GM12801 (cell line): ENCODE data around the gene ISLR.

Experiments
- CTCF ChIP-seq: IDR thresholded peaks from one replicate; pipeline ENCODE4 v1.5.1; 2011; ENCODE audit warnings: control low read depth; ENCODE audit not compliant: insufficient read length; ENCODE audit errors: extremely low read depth

ISLR gene

GRCh38 chr15:74209560-74209958 lies 36.0 kb downstream of the ISLR start:
- TF ChIP-seq CTCF = no peak

- TF ChIP-seq CTCF = no peak
These were observed 36.6 kb downstream of the ISLR start for GRCh38 chr15:74209997-74210671.

- no peak for TF ChIP-seq CTCF
These were observed 37.2 kb downstream of the ISLR start for GRCh38 chr15:74210729-74211128.

DNA sequence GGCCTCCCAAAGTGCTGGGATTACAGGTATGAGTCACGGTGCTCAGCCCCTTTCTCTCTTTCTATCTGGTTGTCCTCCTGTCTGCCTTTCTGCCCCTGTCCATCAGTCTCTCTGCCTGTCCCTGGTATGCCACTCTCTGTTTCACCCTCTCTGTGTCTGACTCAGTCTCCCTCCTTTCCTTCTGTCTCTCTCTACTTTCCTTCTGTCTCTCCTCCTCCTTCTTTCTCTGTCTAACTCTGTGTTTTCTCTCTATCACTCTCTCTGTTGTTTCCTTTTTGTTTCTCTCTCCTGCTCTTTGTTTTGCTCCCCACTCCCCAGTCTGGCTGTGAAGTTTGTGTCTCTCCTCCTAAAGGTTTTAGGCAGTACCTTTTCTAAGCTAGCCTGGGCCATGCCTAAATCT lies 38.1 kb downstream of the ISLR start:
- no peak for TF ChIP-seq CTCF

GRCh38 chr15:74212494-74212893 lies 39.0 kb downstream of the ISLR start:
- TF ChIP-seq CTCF = no peak

- TF ChIP-seq CTCF = no peak
These were observed 40.4 kb downstream of the ISLR start for GRCh38 chr15:74213858-74214284.

DNA sequence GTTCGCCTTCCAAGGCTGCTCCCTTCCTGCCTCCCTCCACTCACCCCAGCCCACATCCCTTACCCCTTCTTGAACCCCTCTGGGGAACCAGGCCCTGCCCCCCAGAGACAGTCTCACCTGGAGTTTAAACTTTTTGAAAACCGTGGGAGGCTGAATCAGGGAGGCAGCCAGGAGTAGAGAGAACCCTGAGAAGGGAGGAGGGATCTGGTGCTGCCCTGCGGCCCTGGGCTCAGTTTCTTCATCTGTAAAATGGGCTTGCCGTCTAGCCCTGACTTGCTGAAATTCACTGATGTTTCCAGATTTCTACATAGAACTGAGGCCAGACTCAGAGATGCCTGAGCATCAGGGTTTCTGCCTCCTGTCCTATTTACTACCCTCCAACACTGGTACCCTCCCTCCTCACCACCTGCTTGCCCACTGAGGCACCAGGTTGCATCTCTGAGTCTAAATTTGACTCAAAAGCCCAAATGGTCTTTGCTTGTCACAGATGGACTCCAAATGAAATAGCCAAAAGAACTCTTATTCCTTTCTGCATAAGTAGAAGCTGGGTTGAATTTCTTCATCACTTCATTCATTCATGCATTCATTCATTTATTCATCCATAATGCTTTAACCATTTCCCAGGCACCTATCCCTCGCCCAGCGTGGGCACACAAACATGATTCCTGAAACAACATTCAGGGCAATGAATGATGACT lies 41.0 kb downstream of the ISLR start:
- no peak for TF ChIP-seq CTCF
